ENCODE results near the gene GPRIN2.

The GPRIN2 gene

GRCh38 chr10:46550076-46550790 lies 6.2 kb downstream of the GPRIN2 start:
- Histone ChIP-seq H4K20me1 (ENCODE audit: control insufficient read depth, insufficient read depth, low read depth, low read length) (no peaks in the 10 kb centered on the region; the same call in 1 of the 2 replicates), H3K4me3 (ENCODE audit: low read length) (no peak overlapping the region), H3K9me2 (replicated peaks; ENCODE audit: control insufficient read depth, low read length) (no peaks in the 10 kb centered on the region), H3K9me3 (ENCODE audit: control insufficient read depth, insufficient read depth, low read length) (no peaks in the 10 kb centered on the region), H3K4me2 (ENCODE audit: low read length) (no peak overlapping the region), H3F3A (ENCODE audit: control insufficient read depth, insufficient read depth) (no peaks in the 10 kb centered on the region), H3K4me1 (ENCODE audit: control insufficient read depth, low read length) (no peaks in the 10 kb centered on the region), H3K27me3 (ENCODE audit: control insufficient read depth, low read length) (no peaks in the 10 kb centered on the region), H3K79me2 (ENCODE audit: control insufficient read depth, low read length) (no peaks in the 10 kb centered on the region), H3K27ac (ENCODE audit: low read depth, low read length) (no peak overlapping the region), H3K36me3 (ENCODE audit: control insufficient read depth, low read length) (no peaks in the 10 kb centered on the region)
- no peak for TF ChIP-seq EZH2phosphoT487 (IDR thresholded peaks at IDR 0.05; ENCODE audit: borderline replicate concordance, low read length)
- no peak for TF ChIP-seq CTCF (IDR thresholded peaks at IDR 0.05; ENCODE audit: low read depth, low read length, poor library complexity, severe bottlenecking)

GRCh38 chr10:46549171-46550075 lies 7.0 kb downstream of the GPRIN2 start:
- Histone ChIP-seq H3K9me3 (ENCODE audit: control insufficient read depth, insufficient read depth, low read length) (no peaks in the 10 kb centered on the region), H3K79me2 (ENCODE audit: control insufficient read depth, low read length) (no peaks in the 10 kb centered on the region)

GRCh38 chr10:46548498-46549090 lies 7.9 kb downstream of the GPRIN2 start:
- no peak overlapping the region for H3K4me3 ChIP-seq (ENCODE audit: low read length)
- no peaks in the 10 kb centered on the region for H3K79me2 ChIP-seq (ENCODE audit: control insufficient read depth, low read length)
- no peaks in the 10 kb centered on the region for H3F3A ChIP-seq (ENCODE audit: control insufficient read depth, insufficient read depth)
- H3K27me3 ChIP-seq (ENCODE audit: control insufficient read depth, low read length) = no peaks in the 10 kb centered on the region
- H3K9me3 ChIP-seq (ENCODE audit: control insufficient read depth, insufficient read depth, low read length) = no peaks in the 10 kb centered on the region
- no peaks in the 10 kb centered on the region for H4K20me1 ChIP-seq (ENCODE audit: control insufficient read depth, insufficient read depth, low read depth, low read length)
- no peaks in the 10 kb centered on the region for H3K9me2 ChIP-seq (replicated peaks; ENCODE audit: control insufficient read depth, low read length)
- H3K27ac ChIP-seq (ENCODE audit: low read depth, low read length) = no peak overlapping the region
- H3K4me2 ChIP-seq (ENCODE audit: low read length) = no peak overlapping the region
- TF ChIP-seq EZH2phosphoT487 (IDR thresholded peaks at IDR 0.05; ENCODE audit: borderline replicate concordance, low read length) (no peak), CTCF (IDR thresholded peaks at IDR 0.05; ENCODE audit: low read depth, low read length, poor library complexity, severe bottlenecking) (no peak)
- H3K4me1 ChIP-seq (ENCODE audit: control insufficient read depth, low read length) = no peaks in the 10 kb centered on the region
- H3K36me3 ChIP-seq (ENCODE audit: control insufficient read depth, low read length) = no peaks in the 10 kb centered on the region

More at GRCh38 chr10:46549171-46550075, 7.0 kb downstream of the GPRIN2 start:
- Histone ChIP-seq H3K9me2 (replicated peaks; ENCODE audit: control insufficient read depth, low read length) (no peaks in the 10 kb centered on the region), H3K36me3 (ENCODE audit: control insufficient read depth, low read length) (no peaks in the 10 kb centered on the region), H4K20me1 (ENCODE audit: control insufficient read depth, insufficient read depth, low read depth, low read length) (no peaks in the 10 kb centered on the region; the same call in 1 of the 2 replicates), H3K4me2 (ENCODE audit: low read length) (no peak overlapping the region), H3K27ac (ENCODE audit: low read depth, low read length) (no peak overlapping the region), H3K4me3 (ENCODE audit: low read length) (no peak overlapping the region), H3K4me1 (ENCODE audit: control insufficient read depth, low read length) (no peaks in the 10 kb centered on the region), H3K27me3 (ENCODE audit: control insufficient read depth, low read length) (no peaks in the 10 kb centered on the region), H3F3A (ENCODE audit: control insufficient read depth, insufficient read depth) (no peaks in the 10 kb centered on the region)
- TF ChIP-seq EZH2phosphoT487 (IDR thresholded peaks at IDR 0.05; ENCODE audit: borderline replicate concordance, low read length) = no peak
- TF ChIP-seq CTCF (IDR thresholded peaks at IDR 0.05; ENCODE audit: low read depth, low read length, poor library complexity, severe bottlenecking) = no peak

Data from DOHH2 (cell line).